GM12878 (cell line): ENCODE data around the gene BCAS4. TPM values are rescaled to one million over a fixed set of nuclear protein-coding genes. Genes with fewer than 3 reads are reported as not detected.

ENCODE experiments used
- ATAC-seq: fragments of 200-7000 bp; cut with Tn5 transposase; 3 replicates; pipeline ENCODE4 v1.9.1; 2020; ENCODE audit warnings: mild to moderate bottlenecking, moderate library complexity
- BruUV-seq: library from RNA; stranded (reverse); fragments of 400-500 nt; replicated peaks from 2 replicates; lab custom pipeline; 2021; lab: Mats Ljungman, UMichigan
- CTCF ChIA-PET: fragments of 300-600 bp; sonication (Branson Sonifier 250); formaldehyde crosslinking; extraction: SDS; loops from one replicate; lab custom pipeline; 2021; ENCODE audit warnings: inconsistent platforms; lab: Yijun Ruan, JAX
- POLR2A ChIA-PET: fragments of 350-600 bp; formaldehyde crosslinking; extraction: SDS; loops from one replicate; lab custom pipeline; 2021; ENCODE audit warnings: inconsistent platforms; lab: Charles Lee
- RAD21 ChIA-PET: fragments of 300-600 bp; sonication (Branson Sonifier 250); formaldehyde crosslinking; loops from one replicate; lab custom pipeline; 2023; ENCODE audit warnings: antibody characterized with exemption; ENCODE audit not compliant: unreplicated experiment; lab: Charles Lee
- SMC1A ChIA-PET: fragments of 300-600 bp; sonication (Branson Sonifier 250); formaldehyde crosslinking; loops from one replicate; lab custom pipeline; 2023; ENCODE audit not compliant: unreplicated experiment, uncharacterized antibody; lab: Charles Lee
- DNase-seq: peaks from one replicate; pipeline ENCODE4 v3.0.0-alpha.2; 2011; ENCODE audit warnings: low read depth, low spot score
- FAIRE-seq: peaks from 3 replicates; lab custom pipeline; 2011; peaks lifted over from hg19 to GRCh38; lab: Jason Lieb, UNC
- H2AFZ ChIP-seq: 2 replicates; pipeline ENCODE4 v1.6.0; 2011; ENCODE audit warnings: low read depth, low read length, control low read depth; ENCODE audit not compliant: control insufficient read depth
- H3K27ac ChIP-seq: 2 replicates; pipeline ENCODE4 v1.5.1; 2011; ENCODE audit warnings: control low read depth; ENCODE audit not compliant: control insufficient read depth, insufficient read depth
- H3K27me3 ChIP-seq, 2 experiments: replicated peaks in 1 of 2; 2 replicates each; pipeline versions ENCODE4 v1.6.0 to v1.6.1; 2011; ENCODE audit warnings: low read length in 1 of 2; ENCODE audit not compliant: control insufficient read depth in 2 of 2, insufficient read depth in 2 of 2
- H3K36me3 ChIP-seq, 2 experiments: 2 replicates each; pipeline ENCODE4 v1.5.1; 2011; ENCODE audit warnings: low read length in 1 of 2; ENCODE audit not compliant: control insufficient read depth in 2 of 2, insufficient read depth in 2 of 2
- H3K4me1 ChIP-seq: 2 replicates; pipeline ENCODE4 v1.6.1; 2011; ENCODE audit warnings: mild to moderate bottlenecking, low read length, moderate library complexity, mixed read lengths; ENCODE audit not compliant: control insufficient read depth, insufficient read depth
- H3K4me2 ChIP-seq: 2 replicates; pipeline ENCODE4 v1.6.0; 2011; ENCODE audit warnings: control low read depth; ENCODE audit not compliant: control insufficient read depth, insufficient read depth
- H3K4me3 ChIP-seq: fragments of 200-600 bp; sonication (generic); 2 replicates; pipeline ENCODE4 v1.5.1; 2016
- H3K79me2 ChIP-seq: 2 replicates; pipeline ENCODE4 v1.6.0; 2011; ENCODE audit warnings: low read length; ENCODE audit not compliant: control insufficient read depth, insufficient read depth
- H3K9ac ChIP-seq: 2 replicates; pipeline ENCODE4 v1.8.0; 2011; ENCODE audit warnings: low read length, control low read depth, mixed read lengths; ENCODE audit not compliant: control insufficient read depth, insufficient read depth
- H3K9me3 ChIP-seq: replicated peaks from 3 replicates; pipeline ENCODE4 v1.5.1; 2011; ENCODE audit warnings: mild to moderate bottlenecking, low read length; ENCODE audit not compliant: control insufficient read depth, insufficient read depth
- H4K20me1 ChIP-seq: 2 replicates; pipeline ENCODE4 v1.6.0; 2011; ENCODE audit not compliant: control insufficient read depth, insufficient read depth
- EP300 ChIP-seq, 2 experiments: fragments of 150-350 bp in 1 of 2; IDR thresholded peaks; 2 replicates each; pipeline ENCODE4 v1.6.1; 2011 to 2012; ENCODE audit warnings: low read depth in 2 of 2, low read length in 2 of 2, borderline replicate concordance in 1 of 2, improper control_type of control experiment in 1 of 2, inconsistent platforms in 1 of 2; ENCODE audit not compliant: control insufficient read depth in 1 of 2
- ESRRA ChIP-seq: IDR thresholded peaks from 2 replicates; pipeline ENCODE4 v1.6.1; 2012; ENCODE audit warnings: mild to moderate bottlenecking, low read length, improper control_type of control experiment
- HDAC6 ChIP-seq: fragments of 200-600 bp; sonication (generic); IDR thresholded peaks from one replicate; pipeline ENCODE4 v1.8.0; 2017; ENCODE audit warnings: antibody characterized with exemption; ENCODE audit not compliant: unreplicated experiment
- KAT2A ChIP-seq: conservative IDR thresholded peaks from 2 replicates; pipeline ENCODE4 v1.6.1; 2011; ENCODE audit warnings: low read depth, low read length; ENCODE audit not compliant: control insufficient read depth
- MYB ChIP-seq: fragments of 150-350 bp; IDR thresholded peaks from 2 replicates; pipeline ENCODE4 v1.6.1; 2014; ENCODE audit warnings: mild to moderate bottlenecking, low read depth, low read length, borderline replicate concordance
- NR2C2 ChIP-seq: IDR thresholded peaks from 2 replicates; pipeline ENCODE4 v1.6.1; 2011; ENCODE audit warnings: borderline replicate concordance, low read depth; ENCODE audit not compliant: control insufficient read depth, insufficient read length
- PAX8 ChIP-seq: fragments of 450-650 bp; IDR thresholded peaks from 2 replicates; pipeline ENCODE4 v1.6.1; 2017; ENCODE audit warnings: mild to moderate bottlenecking, moderate library complexity
- RFX5 ChIP-seq: IDR thresholded peaks from 2 replicates; pipeline ENCODE4 v1.6.1; 2011; ENCODE audit warnings: low read depth, low read length, improper control_type of control experiment
- SIX5 ChIP-seq: IDR thresholded peaks from 2 replicates; pipeline ENCODE4 v1.6.1; 2011; ENCODE audit warnings: mild to moderate bottlenecking, low read depth, low read length, moderate library complexity; ENCODE audit not compliant: severe bottlenecking
- SMC3 ChIP-seq: IDR thresholded peaks from 2 replicates; pipeline ENCODE4 v1.6.1; 2011; ENCODE audit warnings: low read length, improper control_type of control experiment, borderline replicate concordance
- YBX1 ChIP-seq: fragments of 450-650 bp; IDR thresholded peaks from 2 replicates; pipeline ENCODE4 v1.6.1; 2016; ENCODE audit warnings: antibody characterized with exemption
- WGBS: methylation state at CpG from one replicate; pipeline ENCODE4 v1.1.6; 2016; ENCODE audit warnings: low lambda C conversion rate; ENCODE audit not compliant: insufficient replicate concordance, insufficient coverage; ENCODE audit errors: missing lambda C conversion rate; 5-methylcytosine and 5-hydroxymethylcytosine counted together
- in situ Hi-C: fragments of 300-500 bp; cut with MboI; formaldehyde crosslinking; loops from 9 replicates; pipeline ENCODE4 v1.14.3; 2018; ENCODE audit warnings: mixed read lengths
- intact Hi-C: fragments of 100-400 bp; cut with micrococcal nuclease; formaldehyde crosslinking; loops from one replicate; pipeline ENCODE4 v1.14.2; 2022; ENCODE audit not compliant: unreplicated experiment
- polyA plus RNA-seq, 11 experiments: library from polyadenylated mRNA; depleted of rRNA in 4 of 11; unstranded in 6 of 11; stranded (reverse) in 5 of 11; fragments of >200 nt; fragmentation: Nextera tagmentation in 4 of 11; fragmentation: Illumina TruSeq in 1 of 11; extraction: Ambion mirVana in 4 of 11; extraction: Trizol in 1 of 11; gene quantifications; 1 replicate in 1 of 11; 2 replicates in 10 of 11; pipeline versions ENCODE4 v1.2.1 to v1.2.3, GENCODE V29; 2011 to 2016; ENCODE audit warnings: inconsistent platforms in 2 of 11, missing spikeins in 2 of 11, low read depth in 1 of 11
- total RNA-seq, 4 experiments: library from RNA; depleted of rRNA in 3 of 4; stranded (reverse); fragments of >200 nt in 3 of 4; fragmentation: Illumina TruSeq in 1 of 4; extraction: Trizol in 1 of 4; gene quantifications; 2 replicates each; pipeline versions ENCODE4 v1.2.1 to v1.2.3, GENCODE V29; 2013 to 2021
- TF ChIP-seq, protein P1 (sequence below): fragments of 150-350 bp; IDR thresholded peaks from 2 replicates; pipeline ENCODE4 v1.6.1; 2016; ENCODE audit warnings: low read depth, low read length
- TF ChIP-seq, protein P2 (sequence below): fragments of 450-650 bp; IDR thresholded peaks from 2 replicates; pipeline ENCODE4 v1.6.1; 2017; ENCODE audit warnings: low read depth, mild to moderate bottlenecking, moderate library complexity
- TF ChIP-seq, protein P3 (sequence below): fragments of 450-650 bp; IDR thresholded peaks from 2 replicates; pipeline ENCODE4 v1.6.1; 2018; ENCODE audit warnings: mild to moderate bottlenecking, low read depth, moderate library complexity; ENCODE audit not compliant: partially characterized antibody

BCAS4 gene
- total and polyA plus RNA-seq, 10 of the 15 experiments (the other 5 are each of a cell fraction or from before 2014, with no cell fraction given): 14.8 to 214 (median 65.3) TPM

DNA sequence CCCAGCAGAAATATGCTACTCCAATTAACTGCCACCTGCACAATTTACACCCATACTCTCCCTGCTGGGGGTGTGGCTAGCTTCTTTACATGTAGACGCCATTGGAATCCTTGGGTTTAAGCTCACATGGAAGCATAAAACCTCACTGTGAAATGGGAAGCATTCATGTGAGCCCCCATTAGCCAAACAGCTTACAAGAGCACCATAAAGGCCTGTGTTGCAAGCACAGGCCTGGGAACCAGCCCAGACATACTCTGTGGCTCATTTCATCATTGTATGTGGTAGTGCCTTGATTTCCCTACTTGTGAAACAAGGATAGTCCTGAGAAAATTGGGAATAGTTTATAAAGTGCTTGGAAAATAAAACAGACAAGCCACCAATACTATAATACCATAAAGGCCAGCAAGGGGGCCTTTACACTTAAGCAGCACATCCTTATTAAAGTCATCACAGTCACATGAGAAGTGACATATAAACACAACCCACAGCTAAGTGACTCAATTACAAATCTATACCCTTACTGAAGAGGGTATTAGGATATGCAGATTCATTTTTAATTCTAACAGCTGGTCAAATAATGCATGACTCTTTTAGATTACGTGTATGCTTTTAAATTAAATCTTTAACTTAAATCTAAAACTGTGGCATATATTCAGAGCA lies 129.5 kb downstream of the BCAS4 start (continued):
- TF ChIP-seq, protein P1, sequence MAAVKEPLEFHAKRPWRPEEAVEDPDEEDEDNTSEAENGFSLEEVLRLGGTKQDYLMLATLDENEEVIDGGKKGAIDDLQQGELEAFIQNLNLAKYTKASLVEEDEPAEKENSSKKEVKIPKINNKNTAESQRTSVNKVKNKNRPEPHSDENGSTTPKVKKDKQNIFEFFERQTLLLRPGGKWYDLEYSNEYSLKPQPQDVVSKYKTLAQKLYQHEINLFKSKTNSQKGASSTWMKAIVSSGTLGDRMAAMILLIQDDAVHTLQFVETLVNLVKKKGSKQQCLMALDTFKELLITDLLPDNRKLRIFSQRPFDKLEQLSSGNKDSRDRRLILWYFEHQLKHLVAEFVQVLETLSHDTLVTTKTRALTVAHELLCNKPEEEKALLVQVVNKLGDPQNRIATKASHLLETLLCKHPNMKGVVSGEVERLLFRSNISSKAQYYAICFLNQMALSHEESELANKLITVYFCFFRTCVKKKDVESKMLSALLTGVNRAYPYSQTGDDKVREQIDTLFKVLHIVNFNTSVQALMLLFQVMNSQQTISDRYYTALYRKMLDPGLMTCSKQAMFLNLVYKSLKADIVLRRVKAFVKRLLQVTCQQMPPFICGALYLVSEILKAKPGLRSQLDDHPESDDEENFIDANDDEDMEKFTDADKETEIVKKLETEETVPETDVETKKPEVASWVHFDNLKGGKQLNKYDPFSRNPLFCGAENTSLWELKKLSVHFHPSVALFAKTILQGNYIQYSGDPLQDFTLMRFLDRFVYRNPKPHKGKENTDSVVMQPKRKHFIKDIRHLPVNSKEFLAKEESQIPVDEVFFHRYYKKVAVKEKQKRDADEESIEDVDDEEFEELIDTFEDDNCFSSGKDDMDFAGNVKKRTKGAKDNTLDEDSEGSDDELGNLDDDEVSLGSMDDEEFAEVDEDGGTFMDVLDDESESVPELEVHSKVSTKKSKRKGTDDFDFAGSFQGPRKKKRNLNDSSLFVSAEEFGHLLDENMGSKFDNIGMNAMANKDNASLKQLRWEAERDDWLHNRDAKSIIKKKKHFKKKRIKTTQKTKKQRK: no peak
- TF ChIP-seq, protein P2, sequence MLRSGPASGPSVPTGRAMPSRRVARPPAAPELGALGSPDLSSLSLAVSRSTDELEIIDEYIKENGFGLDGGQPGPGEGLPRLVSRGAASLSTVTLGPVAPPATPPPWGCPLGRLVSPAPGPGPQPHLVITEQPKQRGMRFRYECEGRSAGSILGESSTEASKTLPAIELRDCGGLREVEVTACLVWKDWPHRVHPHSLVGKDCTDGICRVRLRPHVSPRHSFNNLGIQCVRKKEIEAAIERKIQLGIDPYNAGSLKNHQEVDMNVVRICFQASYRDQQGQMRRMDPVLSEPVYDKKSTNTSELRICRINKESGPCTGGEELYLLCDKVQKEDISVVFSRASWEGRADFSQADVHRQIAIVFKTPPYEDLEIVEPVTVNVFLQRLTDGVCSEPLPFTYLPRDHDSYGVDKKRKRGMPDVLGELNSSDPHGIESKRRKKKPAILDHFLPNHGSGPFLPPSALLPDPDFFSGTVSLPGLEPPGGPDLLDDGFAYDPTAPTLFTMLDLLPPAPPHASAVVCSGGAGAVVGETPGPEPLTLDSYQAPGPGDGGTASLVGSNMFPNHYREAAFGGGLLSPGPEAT: no peak
- no peak for TF ChIP-seq PAX8
- no peak for TF ChIP-seq RFX5
- TF ChIP-seq YBX1: no peak
- TF ChIP-seq NR2C2: no peak
- TF ChIP-seq, all 136 proteins: peak for 0

DNA sequence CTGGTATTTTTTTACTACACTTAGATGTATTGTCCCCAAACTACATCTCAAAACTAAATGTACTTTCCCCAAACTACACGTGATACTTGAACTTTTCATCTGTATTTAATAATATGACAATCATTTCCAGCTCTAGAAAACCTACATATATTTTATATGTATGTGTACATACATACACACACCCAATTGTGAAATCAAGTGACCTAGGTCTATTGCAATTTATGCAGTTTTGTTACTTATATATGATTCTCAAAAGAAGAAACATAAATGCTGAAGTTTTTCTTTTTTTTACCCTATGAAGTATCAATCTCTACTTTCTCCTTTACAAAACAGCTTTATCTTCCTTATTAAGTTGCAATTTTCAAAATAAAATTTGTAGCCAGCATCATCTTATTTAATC lies 131.7 kb downstream of the BCAS4 start:
- Histone ChIP-seq H3K27ac (no peak overlapping the region), H3K79me2 (peaks cover 89% of the 10 kb centered on the region), H3K36me3 (peaks cover 2 to 26% of the 10 kb centered on the region in 2 experiments), H3K4me3 (peak overlapping the region; percentile 45), H3K4me2 (peak overlapping the region; percentile 15; the same call in 1 of the 2 replicates), H3K9me3 (no peaks in the 10 kb centered on the region), H2AFZ (no peak overlapping the region), H3K4me1 (no peaks in the 10 kb centered on the region; the same call in 1 of the 2 replicates), H3K27me3 (no peaks in the 10 kb centered on the region), H4K20me1 (no peaks in the 10 kb centered on the region), H3K9ac (no peak overlapping the region)
- ChIA-PET POLR2A (interaction anchor here (0.6 to 6.0 kb wide), 5 partner anchors 11 to 132 kb away, joined by 3 to 67 read pairs (median 5); partner anchors contain the start of gene BCAS4), CTCF (interaction anchor here (1.1 to 13.0 kb wide), 9 partner anchors 9 to 132 kb away, joined by 3 to 336 read pairs (median 44); partner anchors contain the start of genes BCAS4, DPM1 and MOCS3), SMC1A (interaction anchor here (0.9 to 8.2 kb wide), 8 partner anchors 11 to 133 kb away, joined by 3 to 90 read pairs (median 6); partner anchors contain the start of gene BCAS4), RAD21 (interaction anchor here (0.6 to 7.6 kb wide), 11 partner anchors 9 to 1216 kb away, joined by 3 to 125 read pairs (median 6); partner anchors contain the start of genes BCAS4, DPM1 and MOCS3)
- FAIRE-seq (no peak), DNase-seq (no peak), ATAC-seq (no peak)
- TF ChIP-seq SIX5 (no peak), RFX5 (no peak), KAT2A (no peak), MYB (no peak), EP300 (IDR thresholded peaks at IDR 0.05; ENCODE audit: borderline replicate concordance in 1 of 2, control insufficient read depth in 1 of 2, low read depth in 2 of 2, low read length in 2 of 2) (no peak), HDAC6 (no peak), ESRRA (no peak), SMC3 (no peak)
- TF ChIP-seq, protein P3, sequence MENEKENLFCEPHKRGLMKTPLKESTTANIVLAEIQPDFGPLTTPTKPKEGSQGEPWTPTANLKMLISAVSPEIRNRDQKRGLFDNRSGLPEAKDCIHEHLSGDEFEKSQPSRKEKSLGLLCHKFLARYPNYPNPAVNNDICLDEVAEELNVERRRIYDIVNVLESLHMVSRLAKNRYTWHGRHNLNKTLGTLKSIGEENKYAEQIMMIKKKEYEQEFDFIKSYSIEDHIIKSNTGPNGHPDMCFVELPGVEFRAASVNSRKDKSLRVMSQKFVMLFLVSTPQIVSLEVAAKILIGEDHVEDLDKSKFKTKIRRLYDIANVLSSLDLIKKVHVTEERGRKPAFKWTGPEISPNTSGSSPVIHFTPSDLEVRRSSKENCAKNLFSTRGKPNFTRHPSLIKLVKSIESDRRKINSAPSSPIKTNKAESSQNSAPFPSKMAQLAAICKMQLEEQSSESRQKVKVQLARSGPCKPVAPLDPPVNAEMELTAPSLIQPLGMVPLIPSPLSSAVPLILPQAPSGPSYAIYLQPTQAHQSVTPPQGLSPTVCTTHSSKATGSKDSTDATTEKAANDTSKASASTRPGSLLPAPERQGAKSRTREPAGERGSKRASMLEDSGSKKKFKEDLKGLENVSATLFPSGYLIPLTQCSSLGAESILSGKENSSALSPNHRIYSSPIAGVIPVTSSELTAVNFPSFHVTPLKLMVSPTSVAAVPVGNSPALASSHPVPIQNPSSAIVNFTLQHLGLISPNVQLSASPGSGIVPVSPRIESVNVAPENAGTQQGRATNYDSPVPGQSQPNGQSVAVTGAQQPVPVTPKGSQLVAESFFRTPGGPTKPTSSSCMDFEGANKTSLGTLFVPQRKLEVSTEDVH: no peak
- WGBS: 0% methylated on average over 1 of the region's 1 CpG
- no TSS peak for BruUV-seq
- in situ Hi-C loops: no loop called here
- intact Hi-C loops: no loop called here
